HEK293 (cell line): ENCODE results near the gene DES.

Experiments
- ELK4 ChIP-seq: IDR thresholded peaks from 2 replicates; pipeline ENCODE4 v1.6.1; 2011; ENCODE audit warnings: mild to moderate bottlenecking, low read depth, low read length, borderline replicate concordance
- KLF16 ChIP-seq: fragments of 450-650 bp; formaldehyde crosslinking; IDR thresholded peaks from 2 replicates; pipeline ENCODE4 v1.5.1; 2017; ENCODE audit warnings: missing biosample characterization, missing genetic modification characterization
- ZNF292 ChIP-seq: fragments of 450-650 bp; formaldehyde crosslinking; IDR thresholded peaks from 2 replicates; pipeline ENCODE4 v1.5.1; 2016; ENCODE audit warnings: low read depth, missing biosample characterization, missing genetic modification characterization, borderline replicate concordance
- ZNF449 ChIP-seq: fragments of 450-650 bp; formaldehyde crosslinking; IDR thresholded peaks from 2 replicates; pipeline ENCODE4 v1.5.1; 2017; ENCODE audit warnings: missing biosample characterization, mild to moderate bottlenecking, missing genetic modification characterization, moderate library complexity
- ZSCAN16 ChIP-seq: fragments of 450-650 bp; formaldehyde crosslinking; IDR thresholded peaks from 2 replicates; pipeline ENCODE4 v1.5.1; 2016; ENCODE audit warnings: missing biosample characterization, missing genetic modification characterization
- TF ChIP-seq, protein P1 (sequence below): fragments of 450-650 bp; formaldehyde crosslinking; IDR thresholded peaks from 2 replicates; pipeline ENCODE4 v1.5.1; 2016; ENCODE audit warnings: missing biosample characterization, missing genetic modification characterization
- TF ChIP-seq, protein P2 (sequence below): fragments of 450-650 bp; formaldehyde crosslinking; IDR thresholded peaks from 2 replicates; pipeline ENCODE4 v1.5.1; 2016; ENCODE audit warnings: missing biosample characterization, missing genetic modification characterization

- TF ChIP-seq ZNF292 (tag by site-specific recombination) (no peak), ZSCAN16 (tag by site-specific recombination) (no peak), ZNF449 (no peak), ELK4 (no peak), KLF16 (no peak)
- TF ChIP-seq, protein P1, sequence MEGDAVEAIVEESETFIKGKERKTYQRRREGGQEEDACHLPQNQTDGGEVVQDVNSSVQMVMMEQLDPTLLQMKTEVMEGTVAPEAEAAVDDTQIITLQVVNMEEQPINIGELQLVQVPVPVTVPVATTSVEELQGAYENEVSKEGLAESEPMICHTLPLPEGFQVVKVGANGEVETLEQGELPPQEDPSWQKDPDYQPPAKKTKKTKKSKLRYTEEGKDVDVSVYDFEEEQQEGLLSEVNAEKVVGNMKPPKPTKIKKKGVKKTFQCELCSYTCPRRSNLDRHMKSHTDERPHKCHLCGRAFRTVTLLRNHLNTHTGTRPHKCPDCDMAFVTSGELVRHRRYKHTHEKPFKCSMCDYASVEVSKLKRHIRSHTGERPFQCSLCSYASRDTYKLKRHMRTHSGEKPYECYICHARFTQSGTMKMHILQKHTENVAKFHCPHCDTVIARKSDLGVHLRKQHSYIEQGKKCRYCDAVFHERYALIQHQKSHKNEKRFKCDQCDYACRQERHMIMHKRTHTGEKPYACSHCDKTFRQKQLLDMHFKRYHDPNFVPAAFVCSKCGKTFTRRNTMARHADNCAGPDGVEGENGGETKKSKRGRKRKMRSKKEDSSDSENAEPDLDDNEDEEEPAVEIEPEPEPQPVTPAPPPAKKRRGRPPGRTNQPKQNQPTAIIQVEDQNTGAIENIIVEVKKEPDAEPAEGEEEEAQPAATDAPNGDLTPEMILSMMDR (tag by site-specific recombination): no peak
- TF ChIP-seq, protein P2, sequence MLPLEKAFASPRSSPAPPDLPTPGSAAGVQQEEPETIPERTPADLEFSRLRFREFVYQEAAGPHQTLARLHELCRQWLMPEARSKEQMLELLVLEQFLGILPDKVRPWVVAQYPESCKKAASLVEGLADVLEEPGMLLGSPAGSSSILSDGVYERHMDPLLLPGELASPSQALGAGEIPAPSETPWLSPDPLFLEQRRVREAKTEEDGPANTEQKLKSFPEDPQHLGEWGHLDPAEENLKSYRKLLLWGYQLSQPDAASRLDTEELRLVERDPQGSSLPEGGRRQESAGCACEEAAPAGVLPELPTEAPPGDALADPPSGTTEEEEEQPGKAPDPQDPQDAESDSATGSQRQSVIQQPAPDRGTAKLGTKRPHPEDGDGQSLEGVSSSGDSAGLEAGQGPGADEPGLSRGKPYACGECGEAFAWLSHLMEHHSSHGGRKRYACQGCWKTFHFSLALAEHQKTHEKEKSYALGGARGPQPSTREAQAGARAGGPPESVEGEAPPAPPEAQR: no peak
Observed at GRCh38 chr2:219418155-219419011, at the start of gene DES.
